WTC11 (cell line): Measurements from ENCODE around the gene PDE6B. TPM values are rescaled to one million over a fixed set of nuclear protein-coding genes. Genes with fewer than 3 reads are reported as not detected.

Experiments
- ATAC-seq: fragments of 200-7000 bp; cut with Tn5 transposase; 2 replicates; pipeline ENCODE4 v1.10.0; 2021; ENCODE audit warnings: mild to moderate bottlenecking, moderate library complexity
- CTCF ChIA-PET: fragments of 300-600 bp; sonication (Branson Sonifier 250); formaldehyde crosslinking; loops from one replicate; lab custom pipeline; 2021; ENCODE audit warnings: antibody characterized with exemption; lab: Charles Lee
- POLR2A ChIA-PET: fragments of 350-600 bp; sonication (Branson Sonifier 250); formaldehyde crosslinking; loops from one replicate; lab custom pipeline; 2021; ENCODE audit warnings: antibody characterized with exemption; lab: Charles Lee
- DNase-seq: peaks from one replicate; pipeline ENCODE4 v3.0.0; 2021; ENCODE audit warnings: low spot score
- H3K27ac Mint-ChIP-seq: 2 replicates; pipeline ENCODE4 v1.8.0; 2021; ENCODE audit warnings: mixed read lengths
- H3K27me3 Mint-ChIP-seq: 2 replicates; pipeline ENCODE4 v1.8.0; 2021; ENCODE audit warnings: low read depth, mild to moderate bottlenecking, moderate library complexity, mixed read lengths
- H3K36me3 Mint-ChIP-seq: 2 replicates; pipeline ENCODE4 v1.8.0; 2021; ENCODE audit warnings: mixed read lengths
- H3K4me1 Mint-ChIP-seq: 2 replicates; pipeline ENCODE4 v1.8.0; 2022; ENCODE audit warnings: mixed read lengths
- H3K4me3 Mint-ChIP-seq: 2 replicates; pipeline ENCODE4 v1.8.0; 2021; ENCODE audit warnings: mild to moderate bottlenecking, moderate library complexity, mixed read lengths
- H3K9me3 Mint-ChIP-seq: 2 replicates; pipeline ENCODE4 v1.8.0; 2021; ENCODE audit warnings: mixed read lengths
- ATF3 ChIP-seq: sonication (generic); formaldehyde crosslinking; conservative IDR thresholded peaks from 2 replicates; pipeline ENCODE4 v1.8.1; 2022; ENCODE audit warnings: mild to moderate bottlenecking, missing genetic modification reagents
- ERG ChIP-seq: fragments of 250-450 bp; sonication (Bioruptor Pico); IDR thresholded peaks from 2 replicates; pipeline ENCODE4 v1.8.0; 2021; ENCODE audit warnings: mild to moderate bottlenecking
- ETV6 ChIP-seq: sonication (generic); formaldehyde crosslinking; IDR thresholded peaks from 2 replicates; pipeline ENCODE4 v1.8.1; 2022; ENCODE audit warnings: mild to moderate bottlenecking, missing genetic modification reagents
- GABPB1 ChIP-seq: sonication (generic); formaldehyde crosslinking; IDR thresholded peaks from 2 replicates; pipeline ENCODE4 v1.8.1; 2023; ENCODE audit warnings: mild to moderate bottlenecking, missing genetic modification reagents
- GTF2I ChIP-seq: fragments of 250-450 bp; sonication (Bioruptor Pico); conservative IDR thresholded peaks from 2 replicates; pipeline ENCODE4 v1.4.0; 2021; ENCODE audit warnings: mild to moderate bottlenecking
- HMGA2 ChIP-seq: fragments of 250-450 bp; sonication (Bioruptor Pico); IDR thresholded peaks from 2 replicates; pipeline ENCODE4 v1.4.0; 2021; ENCODE audit warnings: mild to moderate bottlenecking, moderate library complexity
- HMGXB4 ChIP-seq: sonication (generic); formaldehyde crosslinking; IDR thresholded peaks from 2 replicates; pipeline ENCODE4 v1.8.1; 2023; ENCODE audit warnings: mild to moderate bottlenecking, moderate library complexity, missing genetic modification reagents
- JAZF1 ChIP-seq: fragments of 250-450 bp; sonication (Bioruptor Pico); IDR thresholded peaks from 2 replicates; pipeline ENCODE4 v1.9.0; 2021; ENCODE audit warnings: moderate library complexity, mild to moderate bottlenecking, inconsistent platforms
- MXD4 ChIP-seq: fragments of 250-450 bp; sonication (Bioruptor Pico); IDR thresholded peaks from 2 replicates; pipeline ENCODE4 v1.8.0; 2021; ENCODE audit warnings: mild to moderate bottlenecking, moderate library complexity, borderline replicate concordance
- MYBL2 ChIP-seq: sonication (generic); formaldehyde crosslinking; IDR thresholded peaks from 2 replicates; pipeline ENCODE4 v1.8.1; 2023; ENCODE audit warnings: mild to moderate bottlenecking, moderate library complexity, missing genetic modification reagents
- NR1H2 ChIP-seq: sonication (generic); formaldehyde crosslinking; IDR thresholded peaks from 2 replicates; pipeline ENCODE4 v1.9.0; 2021; ENCODE audit warnings: mild to moderate bottlenecking, moderate library complexity, missing genetic modification reagents
- SP1 ChIP-seq: sonication (generic); formaldehyde crosslinking; conservative IDR thresholded peaks from 2 replicates; pipeline ENCODE4 v1.8.1; 2022; ENCODE audit warnings: missing genetic modification reagents
- TEAD4 ChIP-seq: sonication (generic); formaldehyde crosslinking; IDR thresholded peaks from 2 replicates; pipeline ENCODE4 v1.8.0; 2022; ENCODE audit warnings: mild to moderate bottlenecking, missing genetic modification reagents
- ZNF232 ChIP-seq: sonication (generic); formaldehyde crosslinking; IDR thresholded peaks from 2 replicates; pipeline ENCODE4 v1.8.0; 2022; ENCODE audit warnings: mild to moderate bottlenecking, missing genetic modification reagents
- total RNA-seq: library from RNA; stranded (reverse); gene quantifications from 3 replicates; pipeline ENCODE4 v1.2.3, GENCODE V29; 2021
- TF ChIP-seq, protein P1 (sequence below): sonication (generic); formaldehyde crosslinking; IDR thresholded peaks from 2 replicates; pipeline ENCODE4 v1.8.0; 2023; ENCODE audit warnings: missing genetic modification reagents, mild to moderate bottlenecking, borderline replicate concordance

The PDE6B gene
- total RNA-seq, 1 experiment from 2014 or later: 7.1 TPM

DNA sequence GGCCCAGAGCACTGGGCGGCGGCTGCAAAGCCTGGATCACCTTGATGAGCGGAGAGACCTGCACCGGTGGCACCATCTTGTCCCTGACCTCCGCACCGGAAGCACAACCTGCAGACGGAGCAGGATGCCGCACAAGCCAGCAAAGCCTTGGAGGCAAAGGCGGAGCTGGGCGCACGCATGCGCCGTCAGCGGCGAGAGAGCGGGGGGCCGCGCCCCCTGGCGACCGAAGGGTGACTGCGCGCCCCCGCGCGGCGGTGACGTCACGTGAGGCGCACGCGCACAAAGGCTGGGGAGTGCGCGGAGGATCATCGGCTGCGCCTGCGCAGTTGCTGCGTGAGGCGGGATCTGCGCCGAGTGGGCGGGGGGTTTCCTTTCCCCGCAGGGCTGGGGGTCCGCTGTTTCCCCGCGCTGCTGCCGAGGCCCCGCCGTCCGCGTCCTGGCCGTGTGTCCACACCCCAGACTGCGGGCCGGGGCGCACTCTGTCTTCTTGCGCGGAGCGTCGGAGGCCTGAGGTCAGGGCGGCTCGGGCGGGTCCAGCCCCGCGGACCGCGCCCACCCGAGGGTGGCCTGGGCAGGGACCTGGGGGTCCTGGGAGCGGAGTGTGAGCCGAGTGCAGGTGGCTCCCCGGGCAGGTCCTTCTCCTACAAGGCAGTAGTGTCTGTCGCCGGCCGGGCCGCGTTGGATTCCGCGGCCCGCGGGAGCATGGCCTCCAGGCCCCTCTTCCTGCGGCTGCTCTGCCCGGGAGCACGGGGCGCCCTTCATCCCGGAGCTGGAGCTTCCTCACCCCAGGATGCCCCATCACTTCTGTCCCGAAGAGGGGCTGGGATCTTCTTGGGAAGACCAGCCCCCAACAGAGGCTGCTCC is 49.0 kb downstream of the PDE6B start, which contains the start of the genes ATP5ME and MYL5 (continued):
- TF ChIP-seq GTF2I (CRISPR knock-in tag) (no peak), JAZF1 (CRISPR knock-in tag) (no peak), ETV6 (CRISPR knock-in tag) (peak; percentile 63), ATF3 (no peak), HMGXB4 (CRISPR knock-in tag) (peak; percentile 88), MYBL2 (0 out of 2 replicates have a peak, but pooled peaks have one; percentile 11), TEAD4 (CRISPR knock-in tag) (no peak), ZNF232 (peak; percentile 88), ERG (CRISPR knock-in tag) (no peak)
- TF ChIP-seq, protein P1, sequence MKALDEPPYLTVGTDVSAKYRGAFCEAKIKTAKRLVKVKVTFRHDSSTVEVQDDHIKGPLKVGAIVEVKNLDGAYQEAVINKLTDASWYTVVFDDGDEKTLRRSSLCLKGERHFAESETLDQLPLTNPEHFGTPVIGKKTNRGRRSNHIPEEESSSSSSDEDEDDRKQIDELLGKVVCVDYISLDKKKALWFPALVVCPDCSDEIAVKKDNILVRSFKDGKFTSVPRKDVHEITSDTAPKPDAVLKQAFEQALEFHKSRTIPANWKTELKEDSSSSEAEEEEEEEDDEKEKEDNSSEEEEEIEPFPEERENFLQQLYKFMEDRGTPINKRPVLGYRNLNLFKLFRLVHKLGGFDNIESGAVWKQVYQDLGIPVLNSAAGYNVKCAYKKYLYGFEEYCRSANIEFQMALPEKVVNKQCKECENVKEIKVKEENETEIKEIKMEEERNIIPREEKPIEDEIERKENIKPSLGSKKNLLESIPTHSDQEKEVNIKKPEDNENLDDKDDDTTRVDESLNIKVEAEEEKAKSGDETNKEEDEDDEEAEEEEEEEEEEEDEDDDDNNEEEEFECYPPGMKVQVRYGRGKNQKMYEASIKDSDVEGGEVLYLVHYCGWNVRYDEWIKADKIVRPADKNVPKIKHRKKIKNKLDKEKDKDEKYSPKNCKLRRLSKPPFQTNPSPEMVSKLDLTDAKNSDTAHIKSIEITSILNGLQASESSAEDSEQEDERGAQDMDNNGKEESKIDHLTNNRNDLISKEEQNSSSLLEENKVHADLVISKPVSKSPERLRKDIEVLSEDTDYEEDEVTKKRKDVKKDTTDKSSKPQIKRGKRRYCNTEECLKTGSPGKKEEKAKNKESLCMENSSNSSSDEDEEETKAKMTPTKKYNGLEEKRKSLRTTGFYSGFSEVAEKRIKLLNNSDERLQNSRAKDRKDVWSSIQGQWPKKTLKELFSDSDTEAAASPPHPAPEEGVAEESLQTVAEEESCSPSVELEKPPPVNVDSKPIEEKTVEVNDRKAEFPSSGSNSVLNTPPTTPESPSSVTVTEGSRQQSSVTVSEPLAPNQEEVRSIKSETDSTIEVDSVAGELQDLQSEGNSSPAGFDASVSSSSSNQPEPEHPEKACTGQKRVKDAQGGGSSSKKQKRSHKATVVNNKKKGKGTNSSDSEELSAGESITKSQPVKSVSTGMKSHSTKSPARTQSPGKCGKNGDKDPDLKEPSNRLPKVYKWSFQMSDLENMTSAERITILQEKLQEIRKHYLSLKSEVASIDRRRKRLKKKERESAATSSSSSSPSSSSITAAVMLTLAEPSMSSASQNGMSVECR (CRISPR knock-in tag): peak; percentile 67; the same call in 1 of the 2 replicates
- TF ChIP-seq, all 79 proteins: peak for 24

DNA sequence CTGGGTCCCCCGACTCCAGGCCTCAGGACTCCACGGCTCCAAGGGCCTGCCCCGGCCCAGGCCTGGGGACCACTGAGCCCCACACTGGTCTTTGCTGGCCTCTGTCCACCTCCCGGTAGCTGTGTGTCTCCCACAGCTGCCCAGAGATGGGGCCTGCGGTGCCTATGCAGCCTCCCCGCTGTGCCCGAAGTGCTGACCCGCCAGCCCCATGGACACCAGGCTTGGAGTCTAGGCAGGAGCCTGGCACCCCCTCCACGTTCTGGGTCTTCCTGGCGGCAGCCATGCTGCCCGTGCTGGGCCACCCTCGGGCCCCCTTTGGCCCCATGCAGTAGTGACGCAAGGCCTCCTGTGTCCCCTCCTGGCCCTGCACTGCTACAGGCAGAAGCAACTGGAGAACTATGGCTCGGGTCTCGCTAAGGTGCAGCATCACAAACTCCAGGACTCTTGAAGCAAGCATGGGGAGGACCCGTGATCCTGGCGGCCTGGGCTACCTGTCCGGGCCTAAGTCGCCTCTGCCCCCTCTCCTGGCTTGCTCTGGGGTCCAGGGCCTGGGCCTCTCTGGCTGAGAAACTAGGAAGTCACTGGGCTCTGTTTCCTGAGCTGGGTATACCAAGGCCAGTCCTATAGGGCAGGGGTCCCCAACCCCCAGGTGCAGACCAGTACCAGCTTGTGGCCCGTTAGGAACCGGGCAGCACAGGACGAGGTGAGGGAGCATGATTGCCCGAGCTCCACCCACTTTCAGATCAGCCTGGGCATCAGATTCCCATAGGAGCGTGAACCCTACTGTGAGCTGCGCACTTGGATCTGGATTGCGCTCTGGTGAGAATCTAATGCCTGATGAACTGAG is 49.9 kb downstream of the PDE6B start:
- Mint-ChIP-seq H3K36me3 (peaks cover 24% of the 10 kb centered on the region), H3K27me3 (peaks cover 3% of the 10 kb centered on the region), H3K27ac (no peak overlapping the region), H3K4me3 (peak overlapping the region; percentile 86), H3K4me1 (peaks cover 8% of the 10 kb centered on the region), H3K9me3 (no peaks in the 10 kb centered on the region)
- DNase-seq: no peak
- POLR2A ChIA-PET: interaction anchor here (1.4 kb wide), 1 partner anchor 11 kb away, joined by 4 read pairs; no protein-coding TSS in a partner anchor
- ATAC-seq: peak; percentile 1; the same call in 1 of the 2 replicates
- CTCF ChIA-PET: interaction anchor here (1.0 to 3.2 kb wide), 5 partner anchors 8 to 73 kb away, joined by 4 to 22 read pairs (median 5); partner anchors contain the start of gene PDE6B
- no peak for TF ChIP-seq JAZF1 (CRISPR knock-in tag)
- no peak for TF ChIP-seq MXD4
- TF ChIP-seq HMGA2 (CRISPR knock-in tag): no peak
- no peak for TF ChIP-seq NR1H2 (CRISPR knock-in tag)
- TF ChIP-seq GABPB1: 0 out of 2 replicates have a peak, but pooled peaks have one; percentile 25
- TF ChIP-seq SP1 (CRISPR knock-in tag): no peak
